ENCODE measurements around the gene FOXK2. TPM values are rescaled to one million over a fixed set of nuclear protein-coding genes. Genes with fewer than 3 reads are reported as not detected.

FOXK2 gene
- total RNA-seq, 2 experiments from 2014 or later: 76.2 to 144 TPM

DNA sequence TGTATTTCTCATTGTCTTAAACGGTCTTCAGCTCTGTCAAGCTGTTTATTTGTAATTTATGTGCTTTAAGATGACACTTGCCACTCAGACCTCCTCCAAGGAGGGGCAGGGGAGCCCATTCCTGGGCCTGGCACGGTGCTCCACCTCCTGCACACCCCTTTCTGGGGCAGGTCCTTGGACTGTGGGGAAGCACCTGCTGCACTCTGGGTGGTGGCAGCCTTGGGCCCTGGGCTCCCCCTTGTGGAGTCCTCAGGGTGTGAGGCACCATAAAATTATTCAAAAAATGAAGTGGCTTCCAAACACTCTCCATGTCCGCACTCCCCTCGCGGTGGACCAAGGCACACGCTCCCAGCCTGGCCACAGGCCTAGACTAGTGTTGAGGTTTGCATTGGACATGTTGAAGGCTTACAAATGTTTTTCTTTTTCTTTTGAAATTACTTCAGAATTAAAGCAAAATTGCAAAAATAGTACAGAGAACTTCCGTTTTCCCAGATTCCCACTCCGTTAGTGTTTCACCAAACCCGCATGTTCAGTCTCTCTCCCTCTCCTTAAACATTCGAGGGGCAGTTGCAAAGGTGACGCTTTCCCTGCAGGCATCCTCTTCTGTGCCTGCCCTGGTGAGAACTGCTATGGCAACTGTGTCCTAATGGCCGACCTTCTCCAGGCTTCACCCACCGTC is 32.4 kb downstream of the FOXK2 start:
- intact Hi-C loops (cut with micrococcal nuclease; ENCODE audit: unreplicated experiment): loop anchor here (1.0 to 10.0 kb wide), 7 partner anchors 31 to 257 kb away; partner anchors contain the start of genes HEXD, NARF and OGFOD3
- Histone ChIP-seq H2AFZ (ENCODE audit: low read length) (no peak overlapping the region), H3K4me2 (ENCODE audit: low read length) (peak overlapping the region; percentile 67), H3K4me3 (ENCODE audit: low read depth, low read length, poor library complexity, severe bottlenecking) (peak overlapping the region; percentile 1), H3K4me1 (ENCODE audit: insufficient read depth, low read length, poor library complexity, severe bottlenecking) (peaks cover 37% of the 10 kb centered on the region), H3K9me2 (ENCODE audit: insufficient read depth, low read length) (no peaks in the 10 kb centered on the region), H3K79me2 (ENCODE audit: insufficient read depth, low read depth, low read length) (peaks cover 99% of the 10 kb centered on the region), H3K9me3 (ENCODE audit: low read length) (0 out of 2 replicates have a peak, but pooled peaks cover 4% of the 10 kb centered on the region), H3K36me3 (ENCODE audit: insufficient read depth, low read length) (peaks cover 30% of the 10 kb centered on the region), H3K27ac (ENCODE audit: low read depth, low read length, poor library complexity, severe bottlenecking) (peak overlapping the region; percentile 17), H4K20me1 (ENCODE audit: insufficient read depth, low read length) (peaks cover 15% of the 10 kb centered on the region; the same call in 1 of the 2 replicates)
- TF ChIP-seq EZH2phosphoT487 (IDR thresholded peaks at IDR 0.05; ENCODE audit: borderline replicate concordance, low read depth, low read length): no peak
- TF ChIP-seq, protein P1, sequence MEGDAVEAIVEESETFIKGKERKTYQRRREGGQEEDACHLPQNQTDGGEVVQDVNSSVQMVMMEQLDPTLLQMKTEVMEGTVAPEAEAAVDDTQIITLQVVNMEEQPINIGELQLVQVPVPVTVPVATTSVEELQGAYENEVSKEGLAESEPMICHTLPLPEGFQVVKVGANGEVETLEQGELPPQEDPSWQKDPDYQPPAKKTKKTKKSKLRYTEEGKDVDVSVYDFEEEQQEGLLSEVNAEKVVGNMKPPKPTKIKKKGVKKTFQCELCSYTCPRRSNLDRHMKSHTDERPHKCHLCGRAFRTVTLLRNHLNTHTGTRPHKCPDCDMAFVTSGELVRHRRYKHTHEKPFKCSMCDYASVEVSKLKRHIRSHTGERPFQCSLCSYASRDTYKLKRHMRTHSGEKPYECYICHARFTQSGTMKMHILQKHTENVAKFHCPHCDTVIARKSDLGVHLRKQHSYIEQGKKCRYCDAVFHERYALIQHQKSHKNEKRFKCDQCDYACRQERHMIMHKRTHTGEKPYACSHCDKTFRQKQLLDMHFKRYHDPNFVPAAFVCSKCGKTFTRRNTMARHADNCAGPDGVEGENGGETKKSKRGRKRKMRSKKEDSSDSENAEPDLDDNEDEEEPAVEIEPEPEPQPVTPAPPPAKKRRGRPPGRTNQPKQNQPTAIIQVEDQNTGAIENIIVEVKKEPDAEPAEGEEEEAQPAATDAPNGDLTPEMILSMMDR (conservative IDR thresholded peaks at IDR 0.05; ENCODE audit: low read length): peak; percentile 99
- ChIA-PET CTCF (ENCODE audit: unreplicated experiment) (interaction anchor here (0.8 kb wide), 1 partner anchor 59 kb away, joined by 3 read pairs; no protein-coding TSS in a partner anchor), POLR2A (interaction anchor here (0.6 to 1.0 kb wide), 3 partner anchors 16 to 96 kb away, joined by 4 to 5 read pairs (median 5); no protein-coding TSS in a partner anchor)
- no TSS peak for BruUV-seq (replicated peaks)
- peak; percentile 91 for DNase-seq (ENCODE audit: low spot score)

DNA sequence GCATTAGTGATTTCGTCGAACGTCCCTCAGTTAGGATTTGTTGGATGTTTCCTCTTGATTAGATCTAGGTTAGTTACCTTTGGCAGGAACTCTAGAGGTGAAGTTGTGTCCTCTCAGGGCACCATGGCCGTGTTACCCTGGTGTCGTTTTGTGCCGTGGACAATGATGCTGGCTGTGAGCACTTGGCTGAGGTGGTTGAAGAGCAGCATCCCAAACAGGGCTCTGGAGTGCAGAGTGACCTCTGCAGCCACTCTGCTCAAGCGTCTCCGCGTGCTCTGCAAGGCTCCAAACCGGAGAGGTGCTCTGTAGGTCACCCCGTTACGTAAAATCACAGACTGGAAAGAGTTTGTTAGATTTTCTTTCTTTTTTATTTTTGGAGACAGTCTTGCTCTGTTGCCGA is 33.0 kb downstream of the FOXK2 start:
- Histone ChIP-seq H3K36me3 (ENCODE audit: insufficient read depth, low read length) (peaks cover 27% of the 10 kb centered on the region), H3K4me2 (ENCODE audit: low read length) (peak overlapping the region; percentile 67), H3K9me2 (ENCODE audit: insufficient read depth, low read length) (no peaks in the 10 kb centered on the region), H3K4me3 (ENCODE audit: low read depth, low read length, poor library complexity, severe bottlenecking) (no peak overlapping the region), H3K79me2 (ENCODE audit: insufficient read depth, low read depth, low read length) (peaks cover 99% of the 10 kb centered on the region), H3K27ac (ENCODE audit: low read depth, low read length, poor library complexity, severe bottlenecking) (peak overlapping the region; percentile 47), H3K4me1 (ENCODE audit: insufficient read depth, low read length, poor library complexity, severe bottlenecking) (peaks cover 37% of the 10 kb centered on the region), H3K9me3 (ENCODE audit: low read length) (0 out of 2 replicates have a peak, but pooled peaks cover 3% of the 10 kb centered on the region), H4K20me1 (ENCODE audit: insufficient read depth, low read length) (peaks cover 17% of the 10 kb centered on the region; the same call in 1 of the 2 replicates), H2AFZ (ENCODE audit: low read length) (no peak overlapping the region)
- ChIA-PET CTCF (ENCODE audit: unreplicated experiment) (no interaction called here), POLR2A (interaction anchor here (0.7 to 1.2 kb wide), 3 partner anchors 8 to 61 kb away, joined by 3 to 5 read pairs (median 4); no protein-coding TSS in a partner anchor)
- TF ChIP-seq EZH2phosphoT487 (IDR thresholded peaks at IDR 0.05; ENCODE audit: borderline replicate concordance, low read depth, low read length): no peak
- TF ChIP-seq, protein P1 (conservative IDR thresholded peaks at IDR 0.05; ENCODE audit: low read length): no peak
- BruUV-seq (replicated peaks): no TSS peak
- no peak for DNase-seq (ENCODE audit: low spot score)
- intact Hi-C loops (cut with micrococcal nuclease; ENCODE audit: unreplicated experiment): loop anchor here (1.0 to 10.0 kb wide), 6 partner anchors 58 to 258 kb away; partner anchors contain the start of genes HEXD, NARF and OGFOD3
